CD4-positive, alpha-beta T cell treated with Interleukin-2 at 100 ng/mL for 4 hours (primary cell): Measurements from ENCODE around the gene FNTB.
"Not testable (repeated sequence)": the region's sequence is repeated elsewhere in the genome, so short reads cannot be mapped to it uniquely, and the experiment has no call there.

Experiments used
- DNase-seq: peaks from one replicate; pipeline ENCODE4 v3.0.0-alpha.2; 2020; ENCODE audit warnings: low spot score

The FNTB gene

DNA sequence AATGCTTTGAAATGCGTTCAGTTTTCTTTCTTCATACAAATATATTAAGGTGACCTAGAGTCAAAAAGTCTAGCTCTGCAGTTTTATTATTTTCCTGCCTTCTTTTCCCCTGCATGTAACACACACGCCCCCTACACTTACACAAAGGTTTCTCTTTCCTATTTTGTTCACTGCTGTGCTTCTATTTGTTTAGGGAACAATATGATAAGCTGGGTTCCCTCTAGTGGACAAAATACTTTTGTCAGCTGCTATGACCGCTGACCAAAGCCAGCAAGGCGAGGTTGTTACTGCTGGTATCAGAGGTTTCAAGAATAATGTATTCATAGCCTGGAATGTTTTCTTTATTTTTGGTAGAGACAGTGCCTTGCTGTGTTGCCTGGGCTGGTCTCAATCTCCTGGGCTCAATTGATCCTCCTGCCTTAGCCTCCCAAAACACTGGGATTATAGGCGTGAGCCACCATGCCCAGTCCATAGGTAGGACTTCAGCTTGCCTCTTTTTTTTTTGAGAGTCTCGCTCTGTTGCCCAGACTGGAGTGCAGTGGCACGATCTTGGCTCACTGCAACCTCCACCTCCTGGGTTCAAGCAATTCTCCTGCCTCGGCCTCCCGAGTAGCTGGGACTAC lies 33.4 kb downstream of the FNTB start:
- DNase-seq: peak; percentile 17

DNA sequence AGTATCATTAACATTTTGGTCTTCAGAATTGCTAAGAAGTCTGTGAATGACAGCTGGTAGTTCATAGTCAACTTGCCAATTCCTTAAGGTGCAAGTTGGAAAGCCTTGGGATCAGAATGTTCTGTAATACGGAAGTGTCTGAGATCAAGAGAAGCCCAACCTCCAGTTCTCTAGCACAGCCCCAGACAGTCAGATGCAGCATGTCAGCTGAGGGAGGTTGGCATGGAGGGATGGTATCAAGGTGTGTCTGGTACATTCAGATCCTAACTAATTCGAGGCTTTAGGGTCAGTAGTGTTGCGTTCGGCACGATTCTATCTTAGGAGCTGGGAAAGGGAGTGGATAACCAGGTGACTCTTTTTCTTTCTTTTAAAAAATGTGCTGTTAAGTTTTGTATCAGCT lies 38.3 kb downstream of the FNTB start:
- DNase-seq: no peak

DNA sequence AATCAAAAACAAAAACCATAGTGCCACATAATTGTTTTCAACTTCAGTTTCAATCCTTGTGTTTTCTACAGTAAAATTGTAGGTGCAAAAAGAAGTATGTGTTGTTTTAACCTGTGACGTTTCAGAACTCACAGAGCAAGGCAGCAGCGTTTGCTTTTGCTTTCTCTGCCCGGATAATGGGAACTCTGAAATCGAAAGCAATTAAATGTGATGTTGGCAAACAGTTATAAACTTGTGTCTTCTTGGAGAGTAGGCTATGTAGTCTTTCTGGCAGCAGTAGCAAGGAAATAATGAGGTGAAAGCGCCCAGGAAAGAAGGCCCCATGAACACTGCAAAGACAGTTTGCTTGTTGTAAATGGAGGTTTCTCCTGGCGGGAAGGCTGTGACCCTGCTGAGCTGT lies 39.1 kb downstream of the FNTB start:
- no peak for DNase-seq

DNA sequence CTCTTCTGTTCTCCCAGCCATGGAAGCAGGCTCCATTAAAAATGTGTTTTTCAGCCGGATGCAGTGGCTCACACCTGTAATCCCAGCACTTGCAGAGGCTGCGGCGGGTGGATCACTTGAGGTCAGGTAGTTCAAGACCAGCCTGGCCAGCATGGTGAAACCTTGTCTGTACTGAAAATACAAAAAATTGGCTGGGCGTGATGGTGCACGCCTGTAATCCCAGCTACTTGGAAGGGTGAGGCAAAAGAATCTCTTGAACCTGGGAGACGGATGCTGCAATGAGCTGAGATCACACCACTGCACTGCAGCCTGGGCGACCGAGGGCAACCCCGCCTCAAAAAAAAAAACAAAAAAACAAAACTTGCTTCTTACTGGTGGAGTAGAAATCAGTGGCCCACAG lies 39.8 kb downstream of the FNTB start:
- DNase-seq: no peak

GRCh38 chr14:65027127-65027799 lies 40.6 kb downstream of the FNTB start:
- DNase-seq: no peak

DNA sequence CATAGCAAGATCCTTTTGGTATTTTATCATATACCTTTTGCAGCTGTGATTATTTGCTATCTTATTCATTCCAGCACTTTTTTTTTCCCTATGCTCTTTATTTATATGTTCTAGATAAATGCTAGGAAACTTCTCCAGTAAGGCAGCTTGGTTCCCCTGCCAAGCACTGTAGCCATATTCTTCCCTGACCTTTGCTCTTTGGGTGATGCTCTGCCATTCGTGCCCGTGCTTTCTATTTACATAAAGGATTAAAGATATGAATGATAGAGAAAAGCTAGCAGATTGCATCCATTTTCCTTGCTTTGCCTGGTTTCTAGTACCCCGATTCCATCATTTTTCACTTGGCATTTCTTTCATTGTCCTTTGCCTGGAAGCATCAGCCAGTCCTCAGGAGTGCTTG lies 42.2 kb downstream of the FNTB start:
- DNase-seq: no peak

DNA sequence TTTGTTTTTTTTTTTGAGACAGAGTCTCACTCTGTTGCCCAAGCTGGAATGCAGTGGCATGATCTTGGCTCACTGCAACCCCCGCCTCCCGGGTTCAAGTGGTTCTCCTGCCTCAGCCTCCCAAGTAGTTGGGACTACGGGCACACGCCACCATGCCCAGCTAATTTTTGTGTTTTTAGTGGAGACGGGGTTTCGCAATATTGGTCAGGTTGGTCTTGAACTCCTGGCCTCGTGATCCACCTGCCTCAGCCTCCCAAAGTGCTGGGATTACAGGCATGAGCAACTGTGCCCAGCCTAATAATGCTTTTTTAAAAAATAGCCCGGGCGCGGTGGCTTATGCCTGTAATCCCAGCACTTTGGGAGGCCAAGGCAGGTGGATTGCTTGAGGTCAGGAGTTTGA lies 44.6 kb downstream of the FNTB start:
- DNase-seq: not testable (repeated sequence)

DNA sequence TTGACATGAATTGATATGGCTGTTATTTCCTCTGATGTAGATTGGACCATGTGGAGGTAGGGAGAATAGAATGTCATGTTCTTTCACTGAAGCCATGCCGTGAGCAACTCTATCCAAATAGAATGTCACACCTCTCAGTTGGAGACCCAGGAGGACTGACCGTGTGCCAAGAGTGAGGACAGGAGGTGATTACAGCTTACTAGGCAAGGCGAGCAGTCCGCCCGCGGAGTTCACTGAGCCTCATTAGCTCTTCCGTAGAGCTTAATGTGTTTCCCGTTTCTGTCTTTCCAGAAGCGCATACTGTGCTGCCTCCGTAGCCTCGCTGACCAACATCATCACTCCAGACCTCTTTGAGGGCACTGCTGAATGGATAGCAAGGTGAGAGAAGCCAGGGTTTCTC lies 45.6 kb downstream of the FNTB start:
- no peak for DNase-seq

- DNase-seq: no peak
Measured at GRCh38 chr14:65033181-65033580, 46.5 kb downstream of the FNTB start.

- no peak for DNase-seq
Measured at GRCh38 chr14:65034021-65034420, 47.3 kb downstream of the FNTB start.

DNA sequence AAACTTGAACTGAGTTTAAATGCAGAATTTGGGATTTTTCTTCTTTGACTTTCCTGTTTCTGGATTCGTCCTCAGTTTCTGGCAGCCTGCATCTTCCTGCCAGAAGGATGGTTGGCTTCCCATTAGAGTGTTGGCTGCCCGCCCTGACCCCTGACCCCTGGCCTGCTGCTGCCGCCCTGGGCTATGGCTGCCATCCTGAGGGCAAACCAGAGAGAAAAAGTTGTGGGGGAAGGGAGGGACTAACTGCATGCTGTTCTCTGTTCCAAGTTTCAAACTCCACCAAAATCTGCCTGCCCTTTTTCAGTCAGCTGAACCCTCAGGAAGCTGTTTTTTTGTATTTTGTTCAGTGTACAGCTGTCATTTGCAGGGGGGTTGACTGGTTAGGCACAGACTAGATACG lies 48.4 kb downstream of the FNTB start:
- no peak for DNase-seq

DNA sequence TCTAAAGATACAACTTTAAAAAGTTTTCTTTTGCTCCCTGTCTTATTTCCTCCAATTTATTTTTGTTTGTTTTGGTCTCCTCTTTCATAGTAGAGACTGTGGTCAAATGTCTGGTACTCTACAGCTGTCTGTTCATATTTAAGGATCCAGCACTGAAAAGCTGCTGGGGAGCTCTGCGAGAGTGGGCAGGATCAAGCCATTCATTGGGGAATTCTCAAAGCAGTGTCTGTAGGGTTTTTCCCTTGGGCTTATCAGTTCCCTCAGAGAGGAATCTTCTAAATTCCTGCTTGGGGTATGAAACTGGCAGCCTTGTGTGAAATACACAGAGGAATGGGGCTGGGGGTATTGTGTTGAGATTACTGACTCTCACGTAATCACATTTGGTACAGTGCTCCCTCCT lies 52.3 kb downstream of the FNTB start:
- no peak for DNase-seq

DNA sequence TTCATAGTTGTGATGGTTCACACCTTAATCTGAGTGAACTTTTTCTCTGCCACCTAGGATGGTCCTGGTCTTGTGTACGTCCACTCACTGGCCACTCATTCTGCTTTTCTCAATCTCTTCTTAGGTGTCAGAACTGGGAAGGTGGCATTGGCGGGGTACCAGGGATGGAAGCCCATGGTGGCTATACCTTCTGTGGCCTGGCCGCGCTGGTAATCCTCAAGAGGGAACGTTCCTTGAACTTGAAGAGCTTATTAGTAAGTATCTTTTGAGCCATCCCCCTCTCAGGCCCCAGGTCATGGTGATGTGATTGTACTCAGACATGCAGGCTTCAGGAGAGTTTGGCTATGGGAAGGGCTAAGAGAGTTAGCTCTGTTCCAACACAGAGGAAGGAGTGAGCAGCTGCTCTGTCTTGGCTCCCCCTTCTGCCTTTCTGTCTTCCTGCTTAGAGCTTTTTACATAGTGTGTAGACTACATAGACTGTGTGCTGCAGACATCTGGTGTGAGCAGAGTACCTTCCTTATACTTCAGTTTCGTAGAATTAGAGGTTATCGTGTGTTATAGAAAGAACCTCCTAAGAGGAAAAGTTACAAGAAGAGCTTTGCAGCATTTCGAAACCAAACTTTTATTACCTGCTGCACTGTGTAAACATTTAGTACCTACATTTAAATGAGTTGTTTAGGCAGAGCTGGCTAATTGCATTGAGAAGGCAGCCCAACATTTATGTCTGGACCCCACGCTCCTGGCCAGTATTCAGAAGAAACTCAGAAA lies 54.2 kb downstream of the FNTB start:
- DNase-seq: no peak

DNA sequence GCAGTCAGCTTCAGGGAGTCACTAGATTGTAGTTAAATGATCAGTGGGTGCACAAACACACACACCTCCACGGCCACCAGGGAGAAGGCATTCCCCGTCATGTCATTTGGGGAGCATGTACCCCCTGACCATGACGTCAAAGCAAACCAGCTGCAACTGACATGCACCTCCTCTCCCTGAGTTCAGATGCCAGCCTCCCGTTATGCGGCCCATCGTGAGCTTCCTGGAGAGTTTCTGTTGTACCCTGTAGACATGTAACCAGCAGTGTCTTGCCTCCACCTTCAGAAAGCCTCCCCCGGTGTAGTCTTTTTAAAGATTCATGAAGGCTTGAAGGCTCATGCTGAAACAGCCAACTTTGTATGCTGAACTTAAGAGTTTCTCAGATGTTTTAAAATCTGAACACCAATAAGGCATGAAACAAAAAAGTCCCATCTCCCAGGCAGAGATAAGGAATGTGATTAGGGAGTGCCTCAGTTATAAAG lies 54.8 kb downstream of the FNTB start:
- no peak for DNase-seq

DNA sequence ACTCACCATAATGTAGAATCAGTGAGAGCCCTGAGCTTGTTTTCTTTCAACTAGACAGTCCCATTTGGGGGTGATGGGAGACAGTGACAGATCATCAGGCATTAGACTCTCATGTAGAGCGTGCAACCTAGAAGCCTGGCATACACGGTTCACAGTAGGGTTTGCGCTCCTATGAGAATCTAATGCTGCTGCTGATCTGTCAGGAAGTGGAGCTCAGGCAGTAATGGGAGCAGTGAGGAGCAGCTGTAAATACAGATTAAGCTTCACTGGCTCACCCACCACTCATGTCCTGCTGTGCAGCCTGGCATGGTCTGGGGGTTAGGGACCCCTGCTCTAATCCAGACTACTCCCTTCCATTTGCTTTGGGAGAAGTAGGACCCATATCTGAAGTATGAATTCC lies 55.6 kb downstream of the FNTB start:
- no peak for DNase-seq

- no peak for DNase-seq
Measured at GRCh38 chr14:65042731-65043372, 56.2 kb downstream of the FNTB start.

GRCh38 chr14:65043893-65044595 lies 57.3 kb downstream of the FNTB start:
- no peak for DNase-seq

DNA sequence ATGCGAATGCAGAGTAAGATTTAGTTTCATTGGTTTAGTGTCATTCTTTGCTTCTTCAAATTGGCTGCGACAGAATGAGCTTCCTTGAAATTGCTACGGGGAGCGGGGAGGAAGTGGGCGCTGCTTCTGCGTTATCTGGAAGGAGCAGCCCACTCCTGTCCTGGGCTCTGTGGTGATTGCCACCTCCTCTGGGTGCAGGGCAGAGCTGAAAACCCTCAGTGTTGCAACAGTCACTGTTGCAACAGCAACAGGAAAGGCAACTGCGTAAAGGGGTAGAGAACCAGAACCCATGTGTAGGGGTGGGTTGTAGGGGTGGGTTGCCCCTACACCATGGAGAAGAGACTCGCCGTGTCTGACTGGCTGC lies 57.9 kb downstream of the FNTB start:
- DNase-seq: no peak

- no peak for DNase-seq
Measured at GRCh38 chr14:65045006-65045405, 58.3 kb downstream of the FNTB start.

GRCh38 chr14:65045709-65046108 lies 59.0 kb downstream of the FNTB start:
- no peak for DNase-seq

DNA sequence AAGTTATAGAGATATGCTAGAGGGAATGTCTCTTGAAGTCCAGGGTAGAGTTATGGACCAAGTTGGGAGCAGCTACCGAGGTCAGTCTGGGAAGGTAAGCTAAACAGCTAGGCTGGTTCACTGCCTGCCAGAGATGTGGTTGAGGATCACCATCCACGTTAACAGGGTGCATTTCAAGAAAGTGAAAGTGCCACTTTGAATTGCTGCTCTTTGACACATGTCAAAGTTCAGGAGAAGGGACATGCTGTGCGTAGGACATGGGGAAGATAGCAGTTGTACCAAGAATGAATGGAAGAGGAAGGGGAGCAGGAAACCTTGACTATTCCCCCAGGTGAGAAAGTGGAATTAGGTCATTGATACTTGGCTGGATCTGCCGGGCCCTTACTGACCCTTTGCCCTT lies 66.1 kb downstream of the FNTB start:
- DNase-seq: no peak

GRCh38 chr14:65053466-65053865 lies 66.8 kb downstream of the FNTB start:
- no peak for DNase-seq
